H9 (cell line): ENCODE data around the gene NAIP. TPM values are rescaled to one million over a fixed set of nuclear protein-coding genes. Genes with fewer than 3 reads are reported as not detected.

Experiments used
- DNase-seq: peaks from one replicate; pipeline ENCODE4 v3.0.0-alpha.2; 2017
- H2AFZ ChIP-seq: one replicate; pipeline ENCODE4 v1.6.1; 2013; ENCODE audit warnings: mild to moderate bottlenecking, low read length, control low read depth, moderate library complexity
- H2AK5ac ChIP-seq: 2 replicates; pipeline ENCODE4 v1.6.1; 2013; ENCODE audit warnings: low read length, control low read depth, mixed read lengths; ENCODE audit not compliant: insufficient read length
- H2BK120ac ChIP-seq: one replicate; pipeline ENCODE4 v1.6.1; 2013; ENCODE audit warnings: low read depth, mild to moderate bottlenecking, low read length, control low read depth, inconsistent platforms; ENCODE audit not compliant: poor library complexity, severe bottlenecking
- H2BK12ac ChIP-seq: 2 replicates; pipeline ENCODE4 v1.6.1; 2013; ENCODE audit warnings: low read length, control low read depth, mixed read lengths, low read depth; ENCODE audit not compliant: insufficient read length
- H2BK15ac ChIP-seq: 2 replicates; pipeline ENCODE4 v1.6.1; 2013; ENCODE audit warnings: low read depth, low read length, control low read depth
- H2BK20ac ChIP-seq: one replicate; pipeline ENCODE4 v1.6.1; 2013; ENCODE audit warnings: low read depth, mild to moderate bottlenecking, low read length, control low read depth, inconsistent platforms; ENCODE audit not compliant: poor library complexity, severe bottlenecking
- H2BK5ac ChIP-seq: 2 replicates; pipeline ENCODE4 v1.6.1; 2013; ENCODE audit warnings: low read length, control low read depth, mixed read lengths; ENCODE audit not compliant: insufficient read length
- H3K14ac ChIP-seq: 2 replicates; pipeline ENCODE4 v1.6.1; 2013; ENCODE audit warnings: low read length, control low read depth; ENCODE audit not compliant: insufficient read depth
- H3K18ac ChIP-seq: 2 replicates; pipeline ENCODE4 v1.6.1; 2013; ENCODE audit warnings: low read depth, mild to moderate bottlenecking, mixed read lengths, low read length, control low read depth; ENCODE audit not compliant: insufficient read length
- H3K23ac ChIP-seq: 2 replicates; pipeline ENCODE4 v1.6.1; 2013; ENCODE audit warnings: low read length, control low read depth, mixed read lengths, low read depth; ENCODE audit not compliant: insufficient read length
- H3K23me2 ChIP-seq: 2 replicates; pipeline ENCODE4 v1.6.1; 2013; ENCODE audit warnings: low read depth, mild to moderate bottlenecking, mixed read lengths, low read length, control low read depth; ENCODE audit not compliant: insufficient read length, poor library complexity, severe bottlenecking
- H3K27ac ChIP-seq: 2 replicates; pipeline ENCODE4 v1.5.1; 2013; ENCODE audit warnings: low read length, control low read depth, mixed read lengths, low read depth; ENCODE audit not compliant: insufficient read length
- H3K27me3 ChIP-seq: 2 replicates; pipeline ENCODE4 v1.6.1; 2013; ENCODE audit warnings: low read length, control low read depth, inconsistent platforms; ENCODE audit not compliant: insufficient read depth
- H3K4ac ChIP-seq: 2 replicates; pipeline ENCODE4 v1.6.1; 2013; ENCODE audit warnings: low read depth, mild to moderate bottlenecking, control low read depth, inconsistent platforms, low read length, moderate library complexity
- H3K4me1 ChIP-seq: 2 replicates; pipeline ENCODE4 v1.6.1; 2013; ENCODE audit warnings: low read length, control low read depth, inconsistent platforms; ENCODE audit not compliant: insufficient read depth
- H3K4me2 ChIP-seq: 2 replicates; pipeline ENCODE4 v1.6.1; 2013; ENCODE audit warnings: low read length, control low read depth, mixed read lengths; ENCODE audit not compliant: insufficient read length, insufficient read depth
- H3K56ac ChIP-seq: 2 replicates; pipeline ENCODE4 v1.6.1; 2013; ENCODE audit warnings: low read depth, mild to moderate bottlenecking, mixed read lengths, low read length, control low read depth; ENCODE audit not compliant: insufficient read length
- H3K79me1 ChIP-seq: 2 replicates; pipeline ENCODE4 v1.6.1; 2013; ENCODE audit warnings: low read depth, mild to moderate bottlenecking, moderate library complexity, low read length, control low read depth, inconsistent platforms; ENCODE audit not compliant: insufficient read depth, poor library complexity, severe bottlenecking
- H3K79me2 ChIP-seq: 2 replicates; pipeline ENCODE4 v1.6.1; 2013; ENCODE audit warnings: low read length, control low read depth, inconsistent platforms; ENCODE audit not compliant: insufficient read depth
- H3K9ac ChIP-seq: 2 replicates; pipeline ENCODE4 v1.6.1; 2013; ENCODE audit warnings: low read length, control low read depth, mixed read lengths; ENCODE audit not compliant: insufficient read length; ENCODE audit errors: extremely low read depth
- H3K9me3 ChIP-seq: one replicate; pipeline ENCODE4 v1.6.1; 2013; ENCODE audit warnings: low read depth, low read length, inconsistent platforms; ENCODE audit not compliant: control insufficient read depth
- H3T11ph ChIP-seq: one replicate; pipeline ENCODE4 v1.6.1; 2013; ENCODE audit warnings: mild to moderate bottlenecking, low read length, control low read depth, inconsistent platforms
- H4K20me1 ChIP-seq: one replicate; pipeline ENCODE4 v1.6.1; 2013; ENCODE audit not compliant: control insufficient read depth, insufficient read length, insufficient read depth
- H4K5ac ChIP-seq: 2 replicates; pipeline ENCODE4 v1.6.1; 2013; ENCODE audit warnings: low read depth, mild to moderate bottlenecking, mixed read lengths, low read length, control low read depth; ENCODE audit not compliant: insufficient read length
- H4K8ac ChIP-seq: replicated peaks from 2 replicates; pipeline ENCODE4 v1.6.1; 2013; ENCODE audit warnings: low read length, control low read depth, mixed read lengths, low read depth; ENCODE audit not compliant: insufficient read length
- H4K91ac ChIP-seq: 2 replicates; pipeline ENCODE4 v1.6.1; 2013; ENCODE audit warnings: low read depth, mild to moderate bottlenecking, moderate library complexity, mixed read lengths, low read length, control low read depth; ENCODE audit not compliant: insufficient read length
- H3K27ac Mint-ChIP-seq, 3 experiments: 2 replicates in 2 of 3; 3 replicates in 1 of 3; pipeline ENCODE4 v1.8.0; 2020 to 2021; ENCODE audit warnings: mixed read lengths in 3 of 3, mild to moderate bottlenecking in 1 of 3, moderate library complexity in 1 of 3
- H3K27me3 Mint-ChIP-seq: 2 replicates; pipeline ENCODE4 v1.8.0; 2021; ENCODE audit warnings: low read depth, mild to moderate bottlenecking, moderate library complexity, mixed read lengths
- H3K36me3 Mint-ChIP-seq, 3 experiments: 2 replicates in 2 of 3; 3 replicates in 1 of 3; pipeline ENCODE4 v1.8.0; 2020 to 2021; ENCODE audit warnings: low read depth in 3 of 3, mixed read lengths in 3 of 3; ENCODE audit not compliant: insufficient read depth in 1 of 3
- H3K4me1 Mint-ChIP-seq, 2 experiments: 2 replicates each; pipeline ENCODE4 v1.8.0; 2020; ENCODE audit warnings: mixed read lengths in 2 of 2
- H3K4me3 Mint-ChIP-seq, 2 experiments: 2 replicates in 1 of 2; 3 replicates in 1 of 2; pipeline ENCODE4 v1.8.0; 2020 to 2021; ENCODE audit warnings: mild to moderate bottlenecking in 2 of 2, mixed read lengths in 2 of 2, moderate library complexity in 1 of 2
- H3K9me3 Mint-ChIP-seq, 2 experiments: 2 replicates in 1 of 2; 3 replicates in 1 of 2; pipeline ENCODE4 v1.8.0; 2020; ENCODE audit warnings: mild to moderate bottlenecking in 2 of 2, mixed read lengths in 2 of 2, moderate library complexity in 1 of 2
- whole genome bisulfite sequencing: extraction: QIAGEN DNeasy Blood & Tissue Kit; methylation state at CpG from one replicate; pipeline ENCODE4 v1.1.7; 2013; ENCODE audit warnings: missing lambda C conversion rate, low lambda C conversion rate, mixed read lengths; ENCODE audit not compliant: insufficient read length; ENCODE audit errors: extremely low coverage; 5-methylcytosine and 5-hydroxymethylcytosine counted together
- total RNA-seq: library from RNA; stranded (reverse); gene quantifications from 2 replicates; pipeline ENCODE4 v1.2.1, GENCODE V29; 2021
- TF ChIP-seq, protein P1 (sequence below): fragments of 200-600 bp; sonication (generic); conservative IDR thresholded peaks from 3 replicates; pipeline ENCODE4 v1.8.0; 2021; ENCODE audit warnings: antibody characterized with exemption, mild to moderate bottlenecking

Gene NAIP
- total RNA-seq, 1 experiment from 2014 or later = 2.8 TPM

- TF ChIP-seq, protein P1, sequence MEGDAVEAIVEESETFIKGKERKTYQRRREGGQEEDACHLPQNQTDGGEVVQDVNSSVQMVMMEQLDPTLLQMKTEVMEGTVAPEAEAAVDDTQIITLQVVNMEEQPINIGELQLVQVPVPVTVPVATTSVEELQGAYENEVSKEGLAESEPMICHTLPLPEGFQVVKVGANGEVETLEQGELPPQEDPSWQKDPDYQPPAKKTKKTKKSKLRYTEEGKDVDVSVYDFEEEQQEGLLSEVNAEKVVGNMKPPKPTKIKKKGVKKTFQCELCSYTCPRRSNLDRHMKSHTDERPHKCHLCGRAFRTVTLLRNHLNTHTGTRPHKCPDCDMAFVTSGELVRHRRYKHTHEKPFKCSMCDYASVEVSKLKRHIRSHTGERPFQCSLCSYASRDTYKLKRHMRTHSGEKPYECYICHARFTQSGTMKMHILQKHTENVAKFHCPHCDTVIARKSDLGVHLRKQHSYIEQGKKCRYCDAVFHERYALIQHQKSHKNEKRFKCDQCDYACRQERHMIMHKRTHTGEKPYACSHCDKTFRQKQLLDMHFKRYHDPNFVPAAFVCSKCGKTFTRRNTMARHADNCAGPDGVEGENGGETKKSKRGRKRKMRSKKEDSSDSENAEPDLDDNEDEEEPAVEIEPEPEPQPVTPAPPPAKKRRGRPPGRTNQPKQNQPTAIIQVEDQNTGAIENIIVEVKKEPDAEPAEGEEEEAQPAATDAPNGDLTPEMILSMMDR = peak; percentile 44; the same call in 1 of the 3 replicates
- H3K27me3 Mint-ChIP-seq = no peaks in the 10 kb centered on the region; the same call in 1 of the 2 replicates
Observed at GRCh38 chr5:71013575-71013974, 11.6 kb downstream of the NAIP start.

More at GRCh38 chr5:71013575-71013974, 11.6 kb downstream of the NAIP start:
- Mint-ChIP-seq H3K27ac (no peak overlapping the region), H3K9me3 (no peaks in the 10 kb centered on the region), H3K36me3 (no peaks in the 10 kb centered on the region), H3K4me1 (peaks cover 0 to 3% of the 10 kb centered on the region in 2 experiments; a peak in 2 of 4 replicates), H3K4me3 (no peak overlapping the region)
- Histone ChIP-seq H3K4me1 (no peaks in the 10 kb centered on the region; the same call in 1 of the 2 replicates), H2AFZ (no peak overlapping the region), H2BK12ac (no peak overlapping the region), H3K27ac (no peak overlapping the region), H3K23ac (no peak overlapping the region), H3K79me2 (no peaks in the 10 kb centered on the region), H4K5ac (no peak overlapping the region), H3K9me3 (no peaks in the 10 kb centered on the region), H2BK20ac (no peak overlapping the region), H3K14ac (no peak overlapping the region), H3T11ph (no peak overlapping the region), H3K4me2 (no peak overlapping the region), H4K91ac (no peak overlapping the region), H2BK120ac (no peak overlapping the region), H3K9ac (no peak overlapping the region), H4K20me1 (no peaks in the 10 kb centered on the region), H3K4ac (no peak overlapping the region), H2BK5ac (no peak overlapping the region), H4K8ac (no peak overlapping the region), H3K18ac (no peak overlapping the region), H3K23me2 (no peaks in the 10 kb centered on the region), H2BK15ac (no peak overlapping the region), H3K27me3 (no peaks in the 10 kb centered on the region), H3K56ac (no peak overlapping the region), H2AK5ac (no peak overlapping the region), H3K79me1 (no peaks in the 10 kb centered on the region)
- no CpG with 5 or more reads among the region's 12 CpGs for WGBS
- DNase-seq = peak; percentile 50
